HEK293T (cell line): ENCODE results near the gene FAM43B.

ENCODE experiments used
- CTCF ChIA-PET: fragments of 350-600 bp; formaldehyde crosslinking; extraction: SDS; loops from one replicate; lab custom pipeline; 2021; ENCODE audit warnings: antibody characterized with exemption, inconsistent platforms; lab: Yijun Ruan, JAX
- POLR2A ChIA-PET: fragments of 350-600 bp; formaldehyde crosslinking; extraction: SDS; loops from one replicate; lab custom pipeline; 2020; ENCODE audit warnings: antibody characterized with exemption, inconsistent platforms; lab: Yijun Ruan, JAX
- DNase-seq: peaks from one replicate; pipeline ENCODE4 v3.0.0; 2012; ENCODE audit warnings: mixed read lengths; ENCODE audit errors: extremely low spot score
- ARNT ChIP-seq: fragments of 450-650 bp; IDR thresholded peaks from 2 replicates; pipeline ENCODE4 v1.6.1; 2017; ENCODE audit warnings: mild to moderate bottlenecking
- BHLHE40 ChIP-seq: fragments of 450-650 bp; IDR thresholded peaks from 2 replicates; pipeline ENCODE4 v1.6.1; 2016; ENCODE audit warnings: mild to moderate bottlenecking, moderate library complexity, borderline replicate concordance
- CTBP1 ChIP-seq: fragments of 450-650 bp; IDR thresholded peaks from 2 replicates; pipeline ENCODE4 v1.6.1; 2016; ENCODE audit warnings: borderline replicate concordance
- ELF4 ChIP-seq: fragments of 450-650 bp; IDR thresholded peaks from 2 replicates; pipeline ENCODE4 v1.6.1; 2017; ENCODE audit warnings: antibody characterized with exemption
- FOXA1 ChIP-seq: fragments of 450-650 bp; IDR thresholded peaks from 2 replicates; pipeline ENCODE4 v1.6.1; 2016; ENCODE audit warnings: mild to moderate bottlenecking
- FOXK2 ChIP-seq: fragments of 450-650 bp; IDR thresholded peaks from 2 replicates; pipeline ENCODE4 v1.6.1; 2016; ENCODE audit warnings: mild to moderate bottlenecking
- FOXM1 ChIP-seq: fragments of 450-650 bp; IDR thresholded peaks from 2 replicates; pipeline ENCODE4 v1.6.1; 2017; ENCODE audit warnings: mild to moderate bottlenecking, borderline replicate concordance
- HDGF ChIP-seq: fragments of 450-650 bp; IDR thresholded peaks from 2 replicates; pipeline ENCODE4 v1.6.1; 2017; ENCODE audit warnings: antibody characterized with exemption, borderline replicate concordance
- L3MBTL2 ChIP-seq: fragments of 450-650 bp; conservative IDR thresholded peaks from 2 replicates; pipeline ENCODE4 v1.6.1; 2016; ENCODE audit warnings: mild to moderate bottlenecking
- LEF1 ChIP-seq: fragments of 450-650 bp; IDR thresholded peaks from 2 replicates; pipeline ENCODE4 v1.6.1; 2017; ENCODE audit warnings: mild to moderate bottlenecking, borderline replicate concordance
- NFRKB ChIP-seq: fragments of 450-650 bp; IDR thresholded peaks from 2 replicates; pipeline ENCODE4 v1.6.1; 2016; ENCODE audit warnings: mild to moderate bottlenecking, moderate library complexity
- PKNOX1 ChIP-seq: fragments of 450-650 bp; IDR thresholded peaks from 2 replicates; pipeline ENCODE4 v1.6.1; 2016
- SP1 ChIP-seq: fragments of 450-650 bp; IDR thresholded peaks from 2 replicates; pipeline ENCODE4 v1.6.1; 2017
- SUZ12 ChIP-seq: fragments of 450-650 bp; IDR thresholded peaks from 2 replicates; pipeline ENCODE4 v1.6.1; 2016; ENCODE audit warnings: mild to moderate bottlenecking
- TARDBP ChIP-seq: fragments of 450-650 bp; IDR thresholded peaks from 2 replicates; pipeline ENCODE4 v1.6.1; 2016
- ZNF384 ChIP-seq: fragments of 450-650 bp; IDR thresholded peaks from 2 replicates; pipeline ENCODE4 v1.6.1; 2016

Gene FAM43B

GRCh38 chr1:20596106-20596505 is 43.7 kb downstream of the FAM43B start:
- no peak for DNase-seq
- ChIA-PET POLR2A (no interaction called here), CTCF (interaction anchor here (1.0 kb wide), 1 partner anchor 37 kb away, joined by 6 read pairs; the partner anchor contains the start of gene PINK1)
- TF ChIP-seq L3MBTL2 (no peak; the same call in 1 of the 2 replicates), TARDBP (no peak), FOXK2 (no peak)

- ChIA-PET CTCF (interaction anchor here (0.6 to 0.7 kb wide), 2 partner anchors 76 to 403 kb away, joined by 4 to 10 read pairs; no protein-coding TSS in a partner anchor), POLR2A (no interaction called here)
- DNase-seq, result no peak
- no peak for TF ChIP-seq SUZ12
- TF ChIP-seq TARDBP, result no peak
- no peak for TF ChIP-seq SP1
- no peak for TF ChIP-seq CTBP1
- no peak for TF ChIP-seq ELF4
- TF ChIP-seq FOXA1, result no peak
These were observed 45.3 kb downstream of the FAM43B start for GRCh38 chr1:20597650-20598049.

DNA sequence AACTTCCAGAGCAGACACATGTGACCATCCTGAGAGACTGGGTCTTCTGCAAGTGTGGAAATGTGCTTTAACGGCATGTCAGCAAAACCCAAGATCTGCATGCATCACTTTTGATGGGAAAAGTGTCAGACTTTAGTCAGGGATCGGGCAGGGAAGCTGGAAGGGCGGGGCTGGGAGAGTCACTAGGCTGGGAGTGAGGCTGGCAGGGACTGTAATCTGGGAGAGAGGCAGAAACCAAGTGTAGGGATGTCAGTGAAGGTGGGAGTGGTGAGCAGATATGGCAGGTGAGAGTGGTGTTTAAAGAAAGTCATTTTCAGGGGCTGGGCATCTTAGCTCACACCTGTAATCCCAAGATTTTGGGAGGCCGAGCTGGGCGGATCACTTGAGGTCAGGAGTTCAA is 47.8 kb downstream of the FAM43B start:
- ChIA-PET CTCF (interaction anchor here (0.6 kb wide), 1 partner anchor 43 kb away, joined by 3 read pairs; no protein-coding TSS in a partner anchor), POLR2A (no interaction called here)
- DNase-seq, result no peak
- no peak for TF ChIP-seq PKNOX1
- no peak for TF ChIP-seq FOXK2
- no peak for TF ChIP-seq TARDBP
- no peak for TF ChIP-seq FOXM1
- TF ChIP-seq ZNF384, result no peak
- no peak for TF ChIP-seq FOXA1
- no peak for TF ChIP-seq CTBP1
- no peak for TF ChIP-seq NFRKB
- TF ChIP-seq LEF1, result no peak
- no peak for TF ChIP-seq HDGF
- no peak for TF ChIP-seq ELF4
- no peak for TF ChIP-seq ARNT
- TF ChIP-seq SUZ12, result no peak
- TF ChIP-seq L3MBTL2, result no peak
- no peak for TF ChIP-seq SP1
- no peak for TF ChIP-seq BHLHE40

- CTCF ChIA-PET, result no interaction called here
- POLR2A ChIA-PET, result no interaction called here
- TF ChIP-seq ZNF384, result no peak
- TF ChIP-seq PKNOX1, result no peak
- no peak for TF ChIP-seq FOXK2
- no peak for TF ChIP-seq HDGF
- no peak for TF ChIP-seq ARNT
- no peak for TF ChIP-seq TARDBP
- no peak for TF ChIP-seq FOXA1
- no peak for TF ChIP-seq LEF1
- DNase-seq, result no peak
These were observed 48.9 kb downstream of the FAM43B start for GRCh38 chr1:20601129-20601825.

DNA sequence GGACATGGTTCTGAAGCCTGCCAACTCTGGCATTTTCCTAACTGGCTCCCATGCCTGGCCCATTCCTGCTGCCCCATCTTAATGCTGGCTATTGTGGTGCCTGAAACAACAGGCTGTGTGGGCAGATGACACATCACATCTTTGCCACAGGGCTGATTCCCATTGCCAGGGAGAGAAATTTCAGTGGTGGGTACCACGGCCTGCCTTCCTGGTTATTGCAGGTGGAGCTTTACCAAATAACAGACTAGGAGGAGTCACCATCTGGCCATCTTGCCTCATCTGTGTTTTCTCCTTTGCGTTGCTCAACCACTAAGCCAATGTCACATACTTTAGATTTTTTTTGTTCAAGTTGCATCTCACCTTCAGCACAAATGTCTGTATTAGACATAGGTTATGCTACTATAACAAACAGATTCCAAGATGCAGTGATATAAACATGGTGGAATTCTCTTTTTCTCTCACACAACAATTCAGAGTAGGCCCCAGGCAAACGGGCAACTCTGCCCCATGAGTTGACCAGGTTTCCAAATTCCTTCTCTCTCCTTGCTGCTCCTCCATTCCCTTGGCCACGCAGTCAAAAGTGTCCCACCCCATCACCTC is 50.6 kb downstream of the FAM43B start:
- TF ChIP-seq L3MBTL2, result no peak
- no peak for TF ChIP-seq ZNF384
- no peak for TF ChIP-seq FOXK2
- no peak for TF ChIP-seq NFRKB
- no peak for TF ChIP-seq SUZ12
- no peak for TF ChIP-seq FOXM1
- no peak for TF ChIP-seq BHLHE40
- no peak for TF ChIP-seq HDGF
- no peak for TF ChIP-seq SP1
- TF ChIP-seq FOXA1, result no peak
- no peak for TF ChIP-seq TARDBP
- no peak for TF ChIP-seq ARNT
- TF ChIP-seq PKNOX1, result no peak
- no peak for TF ChIP-seq ELF4
- no peak for TF ChIP-seq LEF1
- TF ChIP-seq CTBP1, result no peak
- ChIA-PET POLR2A (interaction anchor here (1.5 kb wide), 1 partner anchor 31 kb away, joined by 6 read pairs; no protein-coding TSS in a partner anchor), CTCF (no interaction called here)
- no peak for DNase-seq

DNA sequence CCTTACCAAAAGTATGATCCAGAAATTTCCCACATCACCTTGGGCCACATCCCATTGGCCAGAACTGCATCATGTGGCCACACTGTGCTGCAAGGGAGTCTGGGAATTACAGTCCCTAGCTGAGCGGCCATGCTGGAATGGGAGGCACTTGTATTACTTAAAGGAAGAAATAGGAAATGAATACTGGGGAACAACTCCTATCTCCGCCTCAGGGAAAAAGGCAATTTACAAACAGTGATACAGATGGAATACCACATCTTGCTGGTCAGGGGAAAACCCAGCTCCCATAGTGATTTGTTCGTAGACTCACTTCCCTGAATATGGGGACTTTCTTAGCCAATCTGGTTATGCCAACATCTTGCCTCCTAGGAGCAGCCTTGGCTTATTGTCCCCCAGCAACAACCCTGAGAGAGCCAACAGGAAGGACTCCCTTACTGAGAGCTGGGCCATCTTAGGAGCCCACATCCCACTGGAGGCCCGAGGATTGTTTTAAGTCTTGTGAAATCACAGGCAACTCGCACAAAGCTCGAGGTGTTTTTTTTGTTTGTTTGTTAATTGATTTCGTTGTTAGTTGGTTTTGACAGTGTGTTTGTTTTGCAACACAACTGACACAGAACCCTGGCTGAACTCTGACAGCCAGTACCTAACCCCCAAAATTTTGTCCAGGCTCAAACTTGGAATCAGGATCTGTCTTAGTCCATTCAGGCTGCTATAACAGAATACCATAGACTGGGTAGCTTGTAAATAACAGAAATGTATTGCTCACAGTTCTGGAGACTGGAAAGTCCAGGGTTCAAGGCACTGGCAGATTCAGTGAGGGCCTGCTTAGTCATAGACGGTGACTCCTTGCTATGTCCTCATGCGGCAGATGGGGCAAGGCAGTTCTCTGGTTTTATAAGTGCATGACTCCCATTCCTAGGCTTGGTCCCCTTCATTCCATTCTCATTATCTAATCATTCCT is 51.4 kb downstream of the FAM43B start:
- TF ChIP-seq FOXM1 (no peak), FOXK2 (no peak), FOXA1 (no peak), L3MBTL2 (no peak), ELF4 (no peak), SUZ12 (no peak), NFRKB (no peak), ZNF384 (no peak), BHLHE40 (no peak), LEF1 (no peak), TARDBP (no peak)
- POLR2A ChIA-PET, result interaction anchor here (1.5 kb wide), 1 partner anchor 30 kb away, joined by 6 read pairs; no protein-coding TSS in a partner anchor

More for the DNA sequence above, 51.4 kb downstream of the FAM43B start:
- CTCF ChIA-PET, result interaction anchor here (0.6 kb wide), 1 partner anchor 14 kb away, joined by 3 read pairs; no protein-coding TSS in a partner anchor
- no peak for DNase-seq
